Endodermal cell (in vitro differentiated cells): ENCODE data around the gene COPE. TPM values are rescaled to one million over a fixed set of nuclear protein-coding genes. Genes with fewer than 3 reads are reported as not detected.

ENCODE experiments used
- DNase-seq: peaks from one replicate; pipeline ENCODE4 v3.0.0-alpha.2; 2017
- H3K27ac ChIP-seq: 2 replicates; pipeline ENCODE4 v1.5.1; 2013; ENCODE audit warnings: mild to moderate bottlenecking, low read depth, low read length, moderate library complexity
- H3K27me3 ChIP-seq: 2 replicates; pipeline ENCODE4 v1.6.1; 2013; ENCODE audit warnings: mild to moderate bottlenecking, low read length, moderate library complexity; ENCODE audit not compliant: insufficient read depth, control insufficient read depth, poor library complexity, severe bottlenecking
- H3K36me3 ChIP-seq: 2 replicates; pipeline ENCODE4 v1.7.0; 2013; ENCODE audit warnings: mild to moderate bottlenecking, low read length, moderate library complexity; ENCODE audit not compliant: control insufficient read depth, insufficient read depth
- H3K4me1 ChIP-seq: one replicate; pipeline ENCODE4 v1.7.0; 2013; ENCODE audit warnings: low read length; ENCODE audit not compliant: control insufficient read depth, insufficient read depth
- H3K4me3 ChIP-seq: 2 replicates; pipeline ENCODE4 v1.5.1; 2013; ENCODE audit warnings: mild to moderate bottlenecking, low read length, moderate library complexity
- H3K9ac ChIP-seq: 2 replicates; pipeline ENCODE4 v1.6.1; 2013; ENCODE audit warnings: mild to moderate bottlenecking, low read length, moderate library complexity; ENCODE audit not compliant: poor library complexity, severe bottlenecking; ENCODE audit errors: extremely low read depth
- H3K9me3 ChIP-seq: 2 replicates; pipeline ENCODE4 v1.6.1; 2013; ENCODE audit warnings: mild to moderate bottlenecking, low read length, moderate library complexity; ENCODE audit not compliant: control insufficient read depth
- H3K27ac Mint-ChIP-seq: 2 replicates; pipeline ENCODE4 v1.8.0; 2020; ENCODE audit warnings: mixed read lengths
- H3K27me3 Mint-ChIP-seq: 2 replicates; pipeline ENCODE4 v1.8.0; 2021; ENCODE audit warnings: mild to moderate bottlenecking, mixed read lengths; ENCODE audit not compliant: insufficient read depth
- H3K36me3 Mint-ChIP-seq: 2 replicates; pipeline ENCODE4 v1.8.0; 2020; ENCODE audit warnings: low read depth, mixed read lengths
- H3K4me1 Mint-ChIP-seq: 2 replicates; pipeline ENCODE4 v1.8.0; 2020; ENCODE audit warnings: mixed read lengths
- H3K4me3 Mint-ChIP-seq: 2 replicates; pipeline ENCODE4 v1.8.0; 2020; ENCODE audit warnings: mild to moderate bottlenecking, moderate library complexity, mixed read lengths
- H3K9me3 Mint-ChIP-seq: 2 replicates; pipeline ENCODE4 v1.8.0; 2020; ENCODE audit warnings: mild to moderate bottlenecking, mixed read lengths
- WGBS, 2 experiments: methylation state at CpG; one replicate each; pipeline versions ENCODE4 v1.1.5 to v1.1.7; 2013; ENCODE audit warnings: missing lambda C conversion rate in 2 of 2, mixed read lengths in 1 of 2; ENCODE audit not compliant: insufficient coverage in 1 of 2, insufficient read length in 1 of 2; 5-methylcytosine and 5-hydroxymethylcytosine counted together
- long read RNA-seq, 4 experiments: library from polyadenylated mRNA in 2 of 4; library from RNA in 1 of 4; library from capped mRNA in 1 of 4; stranded (forward) in 3 of 4; unstranded in 1 of 4; transcript quantifications; one replicate each; pipeline ENCODE4 v2.0.0, GENCODE V29; 2020 to 2021; ENCODE audit warnings: inconsistent platforms in 1 of 4
- polyA plus RNA-seq, 2 experiments: library from polyadenylated mRNA; stranded (reverse); fragments of 50-300 nt; gene quantifications; one replicate each; pipeline ENCODE4 v1.2.3, GENCODE V29; 2013
- total RNA-seq, 2 donors: library from RNA; stranded (reverse); fragmentation: NEBNext Ultra II Directional in 1 of 2; extraction: Animal tissue kit (Norgen Biotek cat#: 25700) in 1 of 2; gene quantifications; 2 replicates in 1 of 2; 3 replicates in 1 of 2; pipeline ENCODE4 v1.2.1, GENCODE V29; 2021
- TF ChIP-seq, protein P1 (sequence below): fragments of 200-600 bp; sonication (generic); conservative IDR thresholded peaks from 2 replicates; pipeline ENCODE4 v1.5.0; 2021; ENCODE audit warnings: antibody characterized with exemption, mild to moderate bottlenecking

Gene COPE
- 100 to 1,000 TPM; 226 to 241 TPM for total RNA-seq
- 166 TPM for polyA plus RNA-seq (2013, experiment 1 of 2)
- 159 TPM for polyA plus RNA-seq (2013, experiment 2 of 2)
- long read RNA-seq, experiment 1, transcript COPE-201 (10 exons, 1,141 nt), result major isoform, 79 of 136 reads
- long read RNA-seq, experiment 1, partial matches to known transcripts, result 23 of 136 reads
- long read RNA-seq, experiment 1, other reads (novel, unspliced or antisense), result 27 of 136 reads
- long read RNA-seq, experiment 2, transcript COPE-201 (10 exons, 1,141 nt), result major isoform, 436 of 490 reads
- long read RNA-seq, experiment 2, transcript COPE-202 (9 exons, 948 nt), result minor isoform, 7 of 490 reads
- long read RNA-seq, experiment 2, transcript COPE-211 (11 exons, 1,144 nt), result minor isoform, 5 of 490 reads
- long read RNA-seq, experiment 2, transcript COPE-203 (9 exons, 907 nt), result minor isoform, 5 of 490 reads
- long read RNA-seq, experiment 2, partial matches to known transcripts, result 9 of 490 reads
- long read RNA-seq, experiment 2, other reads (novel, unspliced or antisense), result 28 of 490 reads
- long read RNA-seq, experiment 3, transcript COPE-203 (9 exons, 907 nt), result minor isoform, 7 of 504 reads
- long read RNA-seq, experiment 3, transcript COPE-201 (10 exons, 1,141 nt), result major isoform, 453 of 504 reads
- long read RNA-seq, experiment 3, partial matches to known transcripts, result 7 of 504 reads
- long read RNA-seq, experiment 3, other reads (novel, unspliced or antisense), result 33 of 504 reads
- long read RNA-seq, experiment 4, transcript COPE-201 (10 exons, 1,141 nt), result major isoform, 644 of 813 reads
- long read RNA-seq, experiment 4, transcript COPE-202 (9 exons, 948 nt), result minor isoform, 7 of 813 reads
- long read RNA-seq, experiment 4, transcript COPE-203 (9 exons, 907 nt), result minor isoform, 16 of 813 reads
- long read RNA-seq, experiment 4, transcript COPE-211 (11 exons, 1,144 nt), result minor isoform, 5 of 813 reads
- long read RNA-seq, experiment 4, partial matches to known transcripts, result 97 of 813 reads
- long read RNA-seq, experiment 4, other reads (novel, unspliced or antisense), result 44 of 813 reads

DNA sequence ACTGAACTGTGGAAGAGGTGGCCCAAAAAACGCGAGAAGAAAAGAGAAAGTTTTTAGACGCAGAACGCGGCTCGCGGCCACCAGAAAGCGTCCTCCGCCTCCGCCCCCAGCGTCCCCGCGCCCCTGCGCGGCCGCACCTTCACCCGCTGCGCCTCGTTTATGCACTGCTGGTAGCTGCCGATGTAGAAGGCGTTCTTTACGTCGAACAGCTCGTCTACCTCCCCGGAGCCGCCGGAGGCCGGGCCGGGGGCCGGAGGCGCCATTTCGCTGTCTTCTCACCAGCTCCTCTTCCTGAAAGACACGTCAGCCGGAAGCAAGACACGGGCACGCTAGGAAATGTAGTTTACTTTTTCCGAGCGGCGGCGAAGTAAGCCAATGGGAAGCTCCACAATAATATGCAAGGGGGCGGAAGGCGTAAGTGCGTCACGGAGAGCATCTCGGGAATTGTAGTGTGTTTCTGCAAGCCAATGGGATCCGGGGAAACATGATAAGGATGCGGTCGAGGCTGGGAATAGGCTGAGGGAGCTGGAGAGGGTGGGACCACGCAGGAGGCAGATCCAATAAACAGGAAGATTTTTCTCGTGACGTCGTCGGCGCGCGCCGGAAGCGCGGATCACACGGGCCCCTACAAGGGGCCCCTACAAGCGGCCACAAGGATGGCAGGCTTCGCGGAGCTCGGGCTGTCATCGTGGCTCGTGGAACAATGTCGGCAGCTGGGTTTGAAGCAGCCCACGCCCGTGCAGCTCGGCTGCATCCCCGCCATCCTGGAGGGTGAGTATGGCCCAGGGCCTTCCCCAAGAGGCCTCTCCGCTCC lies at the start of gene COPE, which contains the start of gene DDX49:
Gene COPE, minus strand, starts transcription at position 302 of the 814 bp plus-strand sequence. Its CDS starts 39 bp downstream, at position 263.
Gene DDX49, plus strand, starts transcription at position 630 of the 814 bp plus-strand sequence. Its CDS starts 27 bp downstream, at position 657.
- DNase-seq, result peak; percentile 99
- TF ChIP-seq, protein P1, sequence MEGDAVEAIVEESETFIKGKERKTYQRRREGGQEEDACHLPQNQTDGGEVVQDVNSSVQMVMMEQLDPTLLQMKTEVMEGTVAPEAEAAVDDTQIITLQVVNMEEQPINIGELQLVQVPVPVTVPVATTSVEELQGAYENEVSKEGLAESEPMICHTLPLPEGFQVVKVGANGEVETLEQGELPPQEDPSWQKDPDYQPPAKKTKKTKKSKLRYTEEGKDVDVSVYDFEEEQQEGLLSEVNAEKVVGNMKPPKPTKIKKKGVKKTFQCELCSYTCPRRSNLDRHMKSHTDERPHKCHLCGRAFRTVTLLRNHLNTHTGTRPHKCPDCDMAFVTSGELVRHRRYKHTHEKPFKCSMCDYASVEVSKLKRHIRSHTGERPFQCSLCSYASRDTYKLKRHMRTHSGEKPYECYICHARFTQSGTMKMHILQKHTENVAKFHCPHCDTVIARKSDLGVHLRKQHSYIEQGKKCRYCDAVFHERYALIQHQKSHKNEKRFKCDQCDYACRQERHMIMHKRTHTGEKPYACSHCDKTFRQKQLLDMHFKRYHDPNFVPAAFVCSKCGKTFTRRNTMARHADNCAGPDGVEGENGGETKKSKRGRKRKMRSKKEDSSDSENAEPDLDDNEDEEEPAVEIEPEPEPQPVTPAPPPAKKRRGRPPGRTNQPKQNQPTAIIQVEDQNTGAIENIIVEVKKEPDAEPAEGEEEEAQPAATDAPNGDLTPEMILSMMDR, result no peak
- Histone ChIP-seq H3K36me3 (peaks cover 20% of the 10 kb centered on the region), H3K4me3 (peak within 1 kb of the TSS; percentile 97), H3K27me3 (no peaks in the 10 kb centered on the region), H3K27ac (peak within 1 kb of the TSS; percentile 73), H3K4me1 (no peaks in the 10 kb centered on the region), H3K9ac (peak within 1 kb of the TSS; percentile 98), H3K9me3 (no peaks in the 10 kb centered on the region)
- WGBS, 2 experiments, result 0% methylated on average over 41 to 72 of the region's 72 CpGs
- Mint-ChIP-seq H3K9me3 (no peaks in the 10 kb centered on the region), H3K36me3 (peaks cover 29% of the 10 kb centered on the region), H3K27ac (peak within 1 kb of the TSS; percentile 94), H3K4me1 (peaks cover 4% of the 10 kb centered on the region), H3K4me3 (peak within 1 kb of the TSS; percentile 95), H3K27me3 (no peaks in the 10 kb centered on the region)

DNA sequence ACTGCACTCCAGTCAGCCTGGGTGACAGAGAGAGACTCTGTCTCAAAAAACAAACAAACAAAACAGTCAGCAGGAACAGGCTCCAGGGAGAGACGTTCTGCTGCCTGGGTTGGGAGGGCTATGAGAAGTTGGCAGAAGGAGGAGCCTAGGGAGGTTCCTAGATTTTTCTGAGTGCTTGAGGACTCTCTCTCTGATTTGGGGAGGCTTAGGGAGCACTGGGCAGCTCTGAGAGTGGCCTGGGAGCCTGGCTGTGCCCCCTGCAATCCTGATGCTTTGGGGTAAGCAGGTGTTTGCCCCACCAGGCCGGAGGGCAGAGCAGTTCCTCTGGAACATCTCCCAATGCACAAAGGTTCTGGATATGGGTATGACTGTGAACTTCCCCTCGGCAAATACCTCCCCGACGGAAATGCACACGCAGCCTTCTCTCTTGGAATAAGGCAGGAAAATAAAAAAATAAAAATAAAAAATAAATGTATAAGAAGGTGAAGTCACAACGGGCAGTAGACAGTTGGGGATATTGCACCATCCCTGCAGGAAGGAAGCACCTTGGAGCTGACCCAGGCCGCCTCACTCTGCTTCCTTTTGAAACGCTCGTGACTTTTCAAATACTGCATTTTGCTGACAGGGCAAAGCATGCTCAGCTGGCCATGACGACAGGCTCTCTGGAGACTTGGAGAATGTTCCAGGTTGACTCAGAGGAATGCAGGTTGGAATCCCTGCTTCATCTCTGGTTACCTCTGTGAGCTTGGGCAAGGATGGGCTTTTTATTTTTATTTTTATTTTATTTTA lies 48.4 kb upstream of the COPE start:
- Mint-ChIP-seq H3K4me3 (no peak overlapping the region), H3K27me3 (peaks cover 7% of the 10 kb centered on the region)
- no peak overlapping the region for H3K27ac ChIP-seq

More for the DNA sequence above, 48.4 kb upstream of the COPE start:
- DNase-seq, result no peak
- H3K36me3 ChIP-seq, result no peaks in the 10 kb centered on the region
- 88 to 90% methylated on average over 11 of the region's 11 CpGs for WGBS, 2 experiments
- TF ChIP-seq, protein P1, result no peak
- peaks cover 6% of the 10 kb centered on the region for H3K27me3 ChIP-seq
- Mint-ChIP-seq H3K4me1 (peaks cover 3% of the 10 kb centered on the region), H3K27ac (no peak overlapping the region), H3K9me3 (peaks cover 3% of the 10 kb centered on the region), H3K36me3 (no peaks in the 10 kb centered on the region)
- no peak overlapping the region for H3K4me3 ChIP-seq
- no peaks in the 10 kb centered on the region for H3K9me3 ChIP-seq
- H3K9ac ChIP-seq, result no peak overlapping the region
- no peaks in the 10 kb centered on the region for H3K4me1 ChIP-seq
